NCI-H69 (cell line): Measurements from ENCODE around the gene ITIH3.

Source experiments
- DNase-seq: peaks from one replicate; lab custom pipeline; 2025; lab: John Stamatoyannopoulos, UW

Gene ITIH3

GRCh38 chr3:52779011-52779836, 15.4 kb upstream of the ITIH3 start:
- DNase-seq = no peak

DNA sequence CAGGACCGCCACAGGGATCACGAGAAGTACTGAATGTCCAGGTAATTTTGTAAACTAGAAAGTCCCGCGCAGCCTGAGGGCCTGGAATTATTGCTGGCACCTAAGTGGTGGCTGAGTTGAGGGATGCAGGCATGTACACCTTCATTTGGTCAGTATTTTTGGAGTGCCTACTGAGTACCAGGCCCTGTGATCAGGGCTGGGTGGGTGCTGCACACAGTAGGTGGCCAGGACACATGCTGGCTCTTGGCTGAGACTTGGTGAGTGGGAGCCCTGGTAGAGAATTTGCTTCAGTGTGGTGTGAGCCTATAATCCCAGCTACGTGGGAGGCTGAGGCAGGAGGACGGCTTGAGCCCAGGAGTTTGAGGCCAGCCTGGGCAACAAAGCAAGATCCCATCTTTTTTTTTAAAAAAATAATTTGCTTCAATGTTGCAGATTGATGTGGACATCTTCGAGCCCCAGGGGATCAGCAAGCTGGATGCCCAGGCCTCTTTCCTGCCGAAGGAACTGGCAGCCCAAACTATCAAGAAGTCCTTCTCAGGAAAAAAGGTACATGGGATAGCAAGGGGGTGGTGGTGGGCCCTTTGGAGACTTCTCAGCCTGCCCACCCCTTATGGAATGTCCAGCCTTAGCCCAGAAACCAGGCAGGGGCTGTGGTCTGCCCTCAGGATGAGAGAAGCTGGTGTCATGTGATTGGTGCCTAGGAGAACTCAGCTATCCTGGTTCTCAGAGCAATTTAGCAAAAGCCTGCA, 14.6 kb upstream of the ITIH3 start:
- no peak for DNase-seq

- peak; percentile 1 for DNase-seq
Measured at GRCh38 chr3:52781741-52782140, 12.9 kb upstream of the ITIH3 start.

DNA sequence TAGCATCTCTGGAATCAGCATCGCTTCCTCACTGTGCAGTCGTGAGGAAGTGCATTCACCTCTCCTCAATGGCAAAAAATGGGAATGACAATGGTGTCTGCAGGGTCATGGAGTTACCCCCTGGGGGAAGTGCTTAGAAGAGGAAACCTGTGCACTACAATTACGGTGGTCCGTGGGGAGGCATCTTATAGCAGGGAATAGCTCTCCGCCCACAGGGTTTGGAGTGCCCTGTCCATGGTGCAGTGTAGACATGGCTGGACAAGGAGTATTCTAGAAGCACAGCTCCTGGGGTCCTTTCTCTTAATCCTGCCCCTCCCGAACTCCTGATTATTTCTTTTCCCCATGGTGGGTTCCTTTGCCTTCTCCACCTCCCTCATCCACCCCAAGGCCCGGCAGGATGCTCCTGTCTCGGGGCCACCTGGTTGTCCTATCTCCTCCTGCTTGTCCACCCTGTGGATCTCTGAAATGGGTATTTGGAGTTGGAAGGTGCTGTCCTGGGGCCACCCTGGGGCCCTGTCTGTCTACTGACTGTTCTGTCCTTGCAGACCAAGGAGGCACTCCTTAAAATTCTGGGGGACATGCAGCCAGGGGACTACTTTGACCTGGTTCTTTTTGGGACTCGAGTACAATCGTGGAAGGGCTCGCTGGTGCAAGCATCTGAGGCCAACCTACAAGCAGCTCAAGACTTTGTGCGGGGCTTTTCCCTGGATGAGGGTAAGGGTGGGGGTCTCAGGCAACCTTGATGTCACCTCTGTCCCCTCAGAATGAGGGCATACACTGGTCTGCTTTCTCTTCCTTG, 12.0 kb upstream of the ITIH3 start:
- peak; percentile 31 for DNase-seq

DNA sequence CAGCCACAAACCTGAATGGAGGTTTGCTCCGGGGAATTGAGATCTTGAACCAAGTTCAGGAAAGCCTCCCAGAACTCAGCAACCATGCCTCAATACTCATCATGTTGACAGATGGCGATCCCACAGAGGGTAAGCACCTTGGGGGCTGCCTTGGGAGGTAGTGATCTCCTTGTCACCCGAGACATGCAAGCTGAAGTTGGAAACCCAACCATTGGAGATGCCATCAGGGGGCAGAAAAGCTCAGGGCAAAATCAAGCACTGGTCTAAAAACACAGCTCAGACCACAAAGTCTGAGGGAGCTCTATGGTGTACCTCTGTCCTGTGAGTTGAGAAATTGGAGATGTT, 11.4 kb upstream of the ITIH3 start:
- DNase-seq = no peak

DNA sequence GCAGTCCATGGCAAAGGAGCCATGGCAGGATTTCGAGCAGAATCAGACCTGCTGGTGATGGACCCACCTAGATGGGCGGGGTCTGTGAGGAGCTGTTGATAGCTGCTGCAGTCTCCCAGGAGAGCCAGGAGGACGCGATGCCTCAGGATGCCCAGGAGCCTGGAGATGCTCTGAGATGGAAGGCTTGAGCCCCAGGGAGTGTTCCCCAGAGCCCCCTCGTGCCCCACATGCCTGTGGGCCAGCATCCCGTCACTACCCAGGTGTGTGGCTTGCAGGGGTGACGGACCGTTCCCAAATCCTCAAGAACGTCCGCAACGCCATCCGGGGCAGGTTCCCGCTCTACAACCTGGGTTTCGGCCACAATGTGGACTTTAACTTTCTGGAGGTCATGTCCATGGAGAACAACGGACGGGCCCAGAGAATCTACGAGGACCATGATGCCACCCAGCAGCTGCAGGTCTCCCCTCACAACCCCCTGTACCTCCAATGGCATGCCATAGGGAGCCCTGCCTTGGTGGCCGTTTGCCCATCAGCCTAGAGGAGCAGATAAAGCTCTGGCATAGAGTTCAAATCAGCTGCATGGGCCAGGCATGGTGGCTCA, 10.5 kb upstream of the ITIH3 start:
- no peak for DNase-seq

DNA sequence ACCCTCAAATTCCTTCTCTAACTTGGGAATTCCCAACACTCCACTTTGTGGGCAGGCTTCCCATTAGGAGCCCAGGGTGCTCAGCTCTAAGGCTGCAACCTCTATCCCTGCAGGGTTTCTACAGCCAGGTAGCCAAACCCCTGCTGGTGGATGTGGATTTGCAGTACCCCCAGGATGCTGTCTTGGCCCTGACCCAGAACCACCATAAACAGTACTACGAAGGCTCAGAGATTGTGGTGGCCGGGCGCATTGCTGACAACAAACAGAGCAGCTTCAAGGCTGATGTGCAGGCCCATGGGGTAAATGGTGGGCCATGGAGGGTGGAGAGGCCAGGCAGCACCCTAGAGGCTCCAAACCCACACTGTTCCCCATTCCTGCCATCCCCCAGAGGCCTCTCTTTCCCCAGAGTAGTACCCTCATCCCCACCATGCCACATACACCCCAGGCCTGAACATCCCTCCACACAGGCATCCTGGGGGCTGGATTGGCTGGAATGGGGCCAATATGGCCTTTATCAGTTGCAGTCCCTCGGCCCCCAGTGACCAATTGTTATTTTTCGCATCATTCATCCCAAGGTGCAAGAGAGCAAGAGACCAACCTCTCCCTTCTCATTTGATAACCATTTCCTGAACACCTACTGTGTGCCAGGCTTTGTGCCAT, 9.5 kb upstream of the ITIH3 start:
- no peak for DNase-seq

DNA sequence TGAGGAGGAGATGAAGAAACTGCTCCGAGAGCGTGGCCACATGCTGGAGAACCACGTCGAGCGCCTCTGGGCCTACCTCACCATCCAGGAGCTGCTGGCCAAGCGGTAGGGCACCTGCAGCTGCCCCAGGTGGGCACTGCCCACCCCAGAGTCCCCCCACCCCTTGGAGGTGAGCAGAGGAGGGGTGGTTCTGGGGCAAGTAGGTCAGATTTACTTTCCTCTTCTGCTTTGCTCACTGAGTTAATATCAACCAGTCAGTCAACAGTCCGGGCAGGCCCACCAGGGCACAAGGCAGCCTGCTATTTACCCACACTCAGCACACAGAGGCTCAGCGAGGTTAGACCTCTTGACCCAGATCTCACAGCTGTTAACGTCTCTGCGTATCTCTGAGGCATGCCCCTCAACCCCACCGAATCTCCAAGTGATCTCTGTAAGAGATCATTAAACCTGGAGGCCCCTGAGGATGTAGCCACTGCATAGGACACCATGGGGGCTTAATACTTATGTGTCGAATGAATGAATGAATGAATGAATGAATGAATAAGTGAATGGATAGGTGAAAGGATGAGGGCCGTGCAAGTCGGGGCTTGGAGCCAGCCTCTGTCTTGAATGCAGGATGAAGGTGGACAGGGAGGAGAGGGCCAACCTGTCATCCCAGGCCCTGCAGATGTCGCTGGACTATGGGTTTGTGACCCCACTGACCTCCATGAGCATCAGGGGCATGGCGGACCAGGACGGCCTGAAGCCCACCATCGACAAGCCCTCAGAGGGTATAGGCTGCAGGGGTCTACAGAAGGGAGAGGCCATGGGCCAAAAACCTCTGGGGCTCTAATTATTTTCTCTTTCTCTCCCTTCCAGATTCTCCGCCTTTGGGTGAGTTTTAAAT, 8.0 kb upstream of the ITIH3 start:
- no peak for DNase-seq

- DNase-seq = no peak
Measured at GRCh38 chr3:52787246-52787645, 7.3 kb upstream of the ITIH3 start.

DNA sequence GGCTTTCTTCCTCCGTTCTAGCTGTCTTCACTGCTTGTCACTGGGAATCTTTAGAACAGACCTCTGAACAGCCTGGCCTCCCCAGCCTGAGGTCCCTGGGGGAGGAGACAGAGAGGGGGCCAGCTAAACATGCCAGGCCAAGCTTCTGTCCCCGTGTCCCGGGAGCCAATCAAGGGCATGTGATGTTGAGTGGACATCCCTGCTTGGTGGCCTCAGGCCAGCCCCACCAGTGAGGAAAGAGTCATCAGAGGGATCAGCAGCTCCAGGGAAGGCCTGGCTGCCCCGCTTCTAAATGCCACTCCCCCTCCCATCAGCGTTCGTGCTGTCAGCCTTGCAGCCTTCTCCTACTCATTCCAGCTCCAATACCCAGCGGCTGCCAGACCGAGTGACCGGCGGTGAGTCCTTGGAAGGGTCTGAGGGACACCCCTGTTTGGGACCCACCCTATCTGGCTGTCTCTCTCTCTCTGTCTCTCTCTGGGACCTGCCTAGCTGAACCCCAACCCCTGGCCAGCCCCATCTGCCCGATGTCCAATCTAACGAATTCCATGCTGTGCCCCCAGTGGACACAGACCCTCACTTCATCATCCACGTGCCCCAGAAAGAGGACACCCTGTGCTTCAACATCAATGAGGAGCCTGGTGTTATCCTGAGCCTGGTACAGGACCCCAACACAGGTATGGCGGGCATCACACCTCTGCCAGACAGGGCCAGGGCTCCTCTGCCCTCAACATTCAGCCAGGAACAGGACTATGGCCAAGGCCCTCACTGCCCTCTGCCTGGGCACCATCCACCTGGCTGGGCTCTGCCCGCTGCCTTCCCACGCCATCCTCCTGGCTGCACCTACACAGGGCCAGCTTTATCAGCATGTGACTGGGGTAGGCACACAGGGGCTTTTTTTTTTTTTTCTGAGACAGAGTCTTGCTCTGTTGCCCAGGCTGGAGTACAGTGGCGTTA, 6.6 kb upstream of the ITIH3 start:
- no peak for DNase-seq

- DNase-seq = no peak
Measured at GRCh38 chr3:52788890-52789745, 5.5 kb upstream of the ITIH3 start.

DNA sequence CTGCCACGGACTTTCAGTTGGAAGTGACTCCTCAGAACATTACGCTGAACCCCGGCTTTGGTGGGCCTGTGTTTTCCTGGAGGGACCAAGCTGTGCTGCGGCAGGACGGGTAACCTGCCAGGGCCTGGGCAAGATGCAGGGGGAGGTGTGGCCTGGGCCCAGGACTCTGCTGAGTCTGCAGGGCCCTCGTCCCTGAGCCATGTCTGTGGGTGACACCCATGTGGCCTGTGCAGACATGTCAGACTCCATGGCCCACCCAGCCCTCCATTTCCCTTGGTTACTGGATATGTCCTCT, 4.9 kb upstream of the ITIH3 start:
- DNase-seq = no peak

DNA sequence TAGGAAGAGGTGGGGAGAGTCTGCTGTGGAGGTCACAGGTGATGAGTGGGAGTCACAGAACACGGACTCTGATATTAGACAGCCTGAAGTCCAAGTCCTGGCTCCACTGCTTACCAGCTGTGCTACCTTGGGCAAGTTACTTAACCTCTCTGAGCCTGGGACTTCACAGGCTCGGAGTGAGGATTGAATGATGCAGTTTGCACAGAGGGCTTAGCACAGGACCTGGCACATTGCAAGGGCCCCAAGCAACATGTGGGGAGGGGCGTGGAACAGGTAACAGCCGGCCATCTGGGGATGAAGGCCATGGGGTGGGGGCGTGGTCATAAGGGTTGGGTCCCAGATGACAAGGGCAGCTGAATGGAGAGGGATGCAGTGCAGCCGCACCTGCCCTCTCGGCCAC, 4.3 kb upstream of the ITIH3 start:
- DNase-seq = no peak

DNA sequence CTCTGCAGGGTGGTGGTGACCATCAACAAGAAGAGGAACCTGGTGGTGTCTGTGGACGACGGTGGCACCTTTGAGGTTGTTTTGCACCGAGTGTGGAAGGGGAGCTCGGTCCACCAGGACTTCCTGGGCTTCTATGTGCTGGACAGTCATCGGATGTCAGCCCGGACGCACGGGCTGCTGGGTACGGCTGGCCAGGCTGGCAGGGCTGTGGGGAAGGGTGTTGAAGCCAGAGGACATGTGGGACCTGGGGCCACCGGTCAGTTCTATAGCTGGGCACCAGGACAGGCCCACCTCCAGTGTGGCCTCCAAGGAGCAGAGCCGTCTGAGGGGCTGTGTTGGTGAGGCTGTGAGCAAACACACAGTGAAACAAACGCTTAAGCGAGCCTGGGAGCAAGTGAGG, 3.9 kb upstream of the ITIH3 start:
- no peak for DNase-seq

DNA sequence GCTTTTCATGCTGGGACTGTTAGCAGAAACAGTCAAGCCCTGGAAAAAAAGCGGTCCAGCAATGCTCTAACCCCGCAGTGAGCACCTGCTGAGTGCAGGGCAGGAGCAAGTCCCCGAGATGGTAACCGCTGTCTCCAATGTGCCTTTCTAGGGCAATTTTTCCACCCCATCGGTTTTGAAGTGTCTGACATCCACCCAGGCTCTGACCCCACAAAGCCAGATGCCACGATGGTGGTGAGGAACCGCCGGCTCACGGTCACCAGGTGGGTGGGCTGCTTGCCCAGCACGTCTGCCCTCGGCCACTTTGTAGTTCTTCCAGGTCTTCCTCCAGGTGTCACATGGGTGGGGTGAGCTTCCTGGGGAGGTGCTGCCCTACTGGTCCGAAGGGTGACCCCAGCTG, 3.2 kb upstream of the ITIH3 start:
- no peak for DNase-seq

GRCh38 chr3:52791928-52792327, 2.7 kb upstream of the ITIH3 start:
- DNase-seq = no peak

DNA sequence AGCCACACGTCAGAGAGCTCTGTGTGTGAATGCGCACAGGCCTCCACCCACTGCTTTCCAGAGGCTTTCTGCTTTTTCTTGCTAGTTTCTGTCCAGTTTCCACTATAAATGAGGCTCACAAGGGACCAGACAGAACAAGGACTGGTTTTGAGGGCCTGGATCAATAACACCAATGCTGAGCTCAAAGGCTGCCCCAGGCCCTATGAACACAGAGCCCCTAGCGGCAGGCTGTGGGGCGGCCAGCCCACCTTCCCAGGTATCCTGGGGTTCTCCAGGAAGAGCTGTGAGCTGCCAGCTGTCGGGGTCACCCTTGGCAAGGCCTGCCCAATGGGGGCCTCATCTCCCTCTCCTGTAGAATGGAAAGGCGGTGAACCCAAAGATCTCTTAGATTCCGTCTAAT, 2.2 kb upstream of the ITIH3 start:
- DNase-seq = no peak

- peak; percentile 50 for DNase-seq
Measured at GRCh38 chr3:52792961-52793695, 1.5 kb upstream of the ITIH3 start.
